Neural cell (in vitro differentiated cells): Measurements from ENCODE around the gene DPP6. TPM values are rescaled to one million over a fixed set of nuclear protein-coding genes. Genes with fewer than 3 reads are reported as not detected.

Source experiments
- H2AFZ ChIP-seq: fragments of 200-600, 300-800 bp; sonication (generic), shearing (Covaris generic); 2 replicates; pipeline ENCODE4 v1.6.0; 2014; ENCODE audit warnings: low read depth, mild to moderate bottlenecking, antibody characterized with exemption, low read length, moderate library complexity
- H3F3A ChIP-seq: fragments of 200-600 bp; shearing (Covaris generic); 2 replicates; pipeline ENCODE4 v1.6.1; 2016; ENCODE audit warnings: mild to moderate bottlenecking, moderate library complexity, mixed read lengths, antibody characterized with exemption, low read length; ENCODE audit not compliant: insufficient read depth, poor library complexity, severe bottlenecking
- H3K27ac ChIP-seq: fragments of 200-600, 300-800 bp; sonication (generic), shearing (Covaris generic); 2 replicates; pipeline ENCODE4 v1.5.1; 2014; ENCODE audit warnings: mild to moderate bottlenecking, low read length, moderate library complexity
- H3K27me3 ChIP-seq: fragments of 300-800, 200-600 bp; sonication (generic), shearing (Covaris generic); 2 replicates; pipeline ENCODE4 v1.6.0; 2014; ENCODE audit warnings: mild to moderate bottlenecking, low read depth, low read length, moderate library complexity; ENCODE audit not compliant: insufficient read depth
- H3K36me3 ChIP-seq: fragments of 300-800, 200-600 bp; sonication (generic), shearing (Covaris generic); 2 replicates; pipeline ENCODE4 v1.5.1; 2014; ENCODE audit warnings: mild to moderate bottlenecking, antibody characterized with exemption, low read length, moderate library complexity; ENCODE audit not compliant: insufficient read depth
- H3K4me2 ChIP-seq: fragments of 300-800, 200-600 bp; sonication (generic), shearing (Covaris generic); 2 replicates; pipeline ENCODE4 v1.6.0; 2014; ENCODE audit warnings: mild to moderate bottlenecking, low read length
- H3K4me3 ChIP-seq: fragments of 300-800, 200-600 bp; sonication (generic), shearing (Covaris generic); 2 replicates; pipeline ENCODE4 v1.5.1; 2014; ENCODE audit warnings: mild to moderate bottlenecking, low read length, moderate library complexity
- H3K79me2 ChIP-seq: fragments of 200-600 bp; shearing (Covaris generic); replicated peaks from 2 replicates; pipeline ENCODE4 v1.6.0; 2014; ENCODE audit warnings: mild to moderate bottlenecking, low read length, moderate library complexity; ENCODE audit not compliant: insufficient read depth
- H3K9ac ChIP-seq: fragments of 300-800, 200-600 bp; sonication (generic), shearing (Covaris generic); 2 replicates; pipeline ENCODE4 v1.6.1; 2016; ENCODE audit warnings: mild to moderate bottlenecking, low read length, mixed read lengths
- H3K9me2 ChIP-seq: fragments of 200-600 bp; shearing (Covaris generic); 2 replicates; pipeline ENCODE4 v1.6.1; 2016; ENCODE audit warnings: mild to moderate bottlenecking, low read length, mixed read lengths; ENCODE audit not compliant: insufficient read depth
- H3K9me3 ChIP-seq: fragments of 200-600, 300-800 bp; sonication (generic), shearing (Covaris generic); 2 replicates; pipeline ENCODE4 v1.6.1; 2016; ENCODE audit warnings: mild to moderate bottlenecking, mixed run types, low read length, moderate library complexity, mixed read lengths
- H4K20me1 ChIP-seq: fragments of 200-600 bp; shearing (Covaris generic); 2 replicates; pipeline ENCODE4 v1.6.1; 2016; ENCODE audit warnings: mild to moderate bottlenecking, mixed run types; ENCODE audit not compliant: insufficient read depth
- CTCF ChIP-seq: fragments of 450-650 bp; IDR thresholded peaks from 2 replicates; pipeline ENCODE4 v1.5.1; 2014; ENCODE audit warnings: antibody characterized with exemption, mild to moderate bottlenecking, moderate library complexity; ENCODE audit not compliant: poor library complexity, severe bottlenecking
- EP300 ChIP-seq: fragments of 450-650 bp; conservative IDR thresholded peaks from 2 replicates; pipeline ENCODE4 v1.6.1; 2014; ENCODE audit warnings: antibody characterized with exemption, mild to moderate bottlenecking, moderate library complexity; ENCODE audit not compliant: poor library complexity, severe bottlenecking
- EZH2 ChIP-seq: fragments of 200-600, 300-800 bp; shearing (Covaris generic), sonication (generic); IDR thresholded peaks from 2 replicates; pipeline ENCODE4 v1.6.1; 2014; ENCODE audit warnings: antibody characterized with exemption, low read length, borderline replicate concordance, mild to moderate bottlenecking; ENCODE audit not compliant: insufficient read depth, poor library complexity, severe bottlenecking
- MXI1 ChIP-seq: fragments of 450-650 bp; conservative IDR thresholded peaks from 2 replicates; pipeline ENCODE4 v1.6.1; 2014; ENCODE audit warnings: antibody characterized with exemption, mild to moderate bottlenecking; ENCODE audit not compliant: poor library complexity, severe bottlenecking
- POLR2AphosphoS5 ChIP-seq: IDR thresholded peaks from 2 replicates; pipeline ENCODE4 v1.6.1; 2012
- RAD21 ChIP-seq: fragments of 450-650 bp; conservative IDR thresholded peaks from 2 replicates; pipeline ENCODE4 v1.6.1; 2014; ENCODE audit warnings: antibody characterized with exemption, mild to moderate bottlenecking, moderate library complexity
- REST ChIP-seq: IDR thresholded peaks from 2 replicates; pipeline ENCODE4 v1.6.1; 2012; ENCODE audit warnings: borderline replicate concordance
- SMC3 ChIP-seq: fragments of 450-650 bp; conservative IDR thresholded peaks from 2 replicates; pipeline ENCODE4 v1.6.1; 2014; ENCODE audit warnings: antibody characterized with exemption, mild to moderate bottlenecking, moderate library complexity; ENCODE audit not compliant: poor library complexity
- TAF1 ChIP-seq: IDR thresholded peaks from 2 replicates; pipeline ENCODE4 v1.6.1; 2012; ENCODE audit warnings: low read depth
- polyA plus RNA-seq: library from polyadenylated mRNA; depleted of rRNA; stranded (reverse); fragments of >200 nt; gene quantifications from 2 replicates; pipeline ENCODE4 v1.2.3, GENCODE V29; 2014

DPP6 gene
- polyA plus RNA-seq, 1 donor from 2014 or later: 20.4 TPM

GRCh38 chr7:154750353-154750801, 698.2 kb downstream of the DPP6 start:
- Histone ChIP-seq H3K9ac (no peak overlapping the region), H3K4me2 (no peak overlapping the region), H3K79me2 (no peaks in the 10 kb centered on the region), H3K9me3 (no peaks in the 10 kb centered on the region), H4K20me1 (no peaks in the 10 kb centered on the region), H3K9me2 (no peaks in the 10 kb centered on the region), H3K36me3 (no peaks in the 10 kb centered on the region), H3K27me3 (no peaks in the 10 kb centered on the region), H3K4me3 (no peak overlapping the region), H2AFZ (no peak overlapping the region), H3K27ac (no peak overlapping the region), H3F3A (no peaks in the 10 kb centered on the region)
- no peak for TF ChIP-seq SMC3
- TF ChIP-seq MXI1: no peak
- no peak for TF ChIP-seq EZH2
- TF ChIP-seq EP300: no peak
- no peak for TF ChIP-seq RAD21
- no peak for TF ChIP-seq REST
- TF ChIP-seq CTCF: no peak

GRCh38 chr7:154753226-154753625, 701.0 kb downstream of the DPP6 start:
- H2AFZ ChIP-seq: no peak overlapping the region
- H3K4me3 ChIP-seq: no peak overlapping the region
- no peaks in the 10 kb centered on the region for H3K9me3 ChIP-seq
- no peaks in the 10 kb centered on the region for H3K36me3 ChIP-seq
- no peaks in the 10 kb centered on the region for H3K79me2 ChIP-seq
- no peaks in the 10 kb centered on the region for H4K20me1 ChIP-seq
- no peak overlapping the region for H3K27ac ChIP-seq
- no peak overlapping the region for H3K9ac ChIP-seq
- no peak overlapping the region for H3K4me2 ChIP-seq
- TF ChIP-seq REST: no peak
- TF ChIP-seq RAD21: no peak
- TF ChIP-seq CTCF: no peak
- TF ChIP-seq SMC3: no peak
- TF ChIP-seq MXI1: no peak
- TF ChIP-seq TAF1: no peak
- TF ChIP-seq POLR2AphosphoS5: no peak
- no peak for TF ChIP-seq EP300
- TF ChIP-seq EZH2: no peak
- no peaks in the 10 kb centered on the region for H3F3A ChIP-seq
- no peaks in the 10 kb centered on the region for H3K9me2 ChIP-seq
- no peaks in the 10 kb centered on the region for H3K27me3 ChIP-seq
